Mesendoderm (in vitro differentiated cells): ENCODE results near the gene ACMSD.

Source experiments
- DNase-seq: peaks from one replicate; pipeline ENCODE4 v3.0.0; 2013
- H2AK5ac ChIP-seq: 2 replicates; pipeline ENCODE4 v1.6.1; 2013; ENCODE audit warnings: low read length, inconsistent platforms
- H2BK120ac ChIP-seq: 2 replicates; pipeline ENCODE4 v1.6.1; 2013; ENCODE audit warnings: low read depth, mild to moderate bottlenecking, low read length, moderate library complexity, mixed read lengths
- H2BK15ac ChIP-seq: replicated peaks from 2 replicates; pipeline ENCODE4 v1.6.1; 2013; ENCODE audit warnings: low read depth, mild to moderate bottlenecking, moderate library complexity
- H2BK5ac ChIP-seq: 2 replicates; pipeline ENCODE4 v1.6.1; 2013; ENCODE audit warnings: low read length, inconsistent platforms
- H3K18ac ChIP-seq: 2 replicates; pipeline ENCODE4 v1.6.1; 2013; ENCODE audit warnings: mild to moderate bottlenecking, low read length, mixed read lengths
- H3K23ac ChIP-seq: one replicate; pipeline ENCODE4 v1.6.1; 2013; ENCODE audit warnings: low read length
- H3K27ac ChIP-seq: 2 replicates; pipeline ENCODE4 v1.5.1; 2013; ENCODE audit warnings: low read depth, mild to moderate bottlenecking, inconsistent platforms, low read length, moderate library complexity
- H3K27me3 ChIP-seq: 2 replicates; pipeline ENCODE4 v1.6.1; 2013; ENCODE audit warnings: low read length, control low read depth, mild to moderate bottlenecking, inconsistent platforms; ENCODE audit not compliant: insufficient read depth, poor library complexity
- H3K36me3 ChIP-seq: 2 replicates; pipeline ENCODE4 v1.6.1; 2013; ENCODE audit warnings: low read length, inconsistent platforms; ENCODE audit not compliant: control insufficient read depth, insufficient read depth
- H3K4ac ChIP-seq: one replicate; pipeline ENCODE4 v1.6.1; 2013; ENCODE audit warnings: low read depth, mild to moderate bottlenecking, low read length, moderate library complexity
- H3K4me1 ChIP-seq: 2 replicates; pipeline ENCODE4 v1.6.1; 2013; ENCODE audit warnings: low read depth, low read length, inconsistent platforms; ENCODE audit not compliant: control insufficient read depth
- H3K4me2 ChIP-seq: 2 replicates; pipeline ENCODE4 v1.6.1; 2013; ENCODE audit warnings: low read length
- H3K4me3 ChIP-seq: 2 replicates; pipeline ENCODE4 v1.5.1; 2013; ENCODE audit warnings: mild to moderate bottlenecking, low read length
- H3K56ac ChIP-seq: one replicate; pipeline ENCODE4 v1.6.1; 2013; ENCODE audit warnings: low read length
- H3K79me1 ChIP-seq: 2 replicates; pipeline ENCODE4 v1.6.1; 2013; ENCODE audit warnings: low read length, inconsistent platforms
- H3K79me2 ChIP-seq: 2 replicates; pipeline ENCODE4 v1.6.1; 2013; ENCODE audit warnings: mild to moderate bottlenecking, low read length; ENCODE audit not compliant: control insufficient read depth, insufficient read depth
- H3K9ac ChIP-seq: 2 replicates; pipeline ENCODE4 v1.6.1; 2013; ENCODE audit warnings: low read length, inconsistent platforms
- H4K5ac ChIP-seq: one replicate; pipeline ENCODE4 v1.6.1; 2013; ENCODE audit warnings: low read length
- H4K8ac ChIP-seq: one replicate; pipeline ENCODE4 v1.6.1; 2013; ENCODE audit warnings: low read depth, mild to moderate bottlenecking, control low read depth, low read length, moderate library complexity
- WGBS: extraction: QIAGEN DNeasy Blood & Tissue Kit; methylation state at CpG from one replicate; pipeline ENCODE4 v1.1.7; 2013; ENCODE audit warnings: low lambda C conversion rate, missing lambda C conversion rate; ENCODE audit not compliant: insufficient coverage; ENCODE audit errors: extremely low coverage; 5-methylcytosine and 5-hydroxymethylcytosine counted together

Gene ACMSD

DNA sequence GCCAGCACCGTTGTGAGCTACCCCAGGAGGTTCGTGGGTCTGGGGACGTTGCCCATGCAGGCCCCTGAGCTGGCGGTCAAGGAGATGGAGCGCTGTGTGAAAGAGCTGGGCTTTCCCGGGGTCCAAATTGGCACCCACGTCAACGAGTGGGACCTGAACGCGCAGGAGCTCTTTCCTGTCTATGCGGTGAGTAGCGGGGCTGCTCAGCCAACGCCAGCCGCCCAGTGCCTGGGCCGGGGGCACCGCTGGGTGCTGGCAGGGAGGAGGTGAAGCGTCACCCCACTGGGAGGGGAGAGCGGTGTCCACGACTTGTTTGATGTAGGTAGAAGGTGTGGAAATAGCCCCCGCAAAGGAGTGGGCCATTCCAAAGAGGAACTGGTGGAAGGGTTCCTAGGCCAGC lies 25.0 kb downstream of the ACMSD start:
- Histone ChIP-seq H3K23ac (no peak overlapping the region), H3K56ac (no peak overlapping the region), H4K5ac (no peak overlapping the region), H3K4me1 (no peaks in the 10 kb centered on the region), H2BK15ac (no peak overlapping the region), H4K8ac (no peak overlapping the region), H3K4me2 (no peak overlapping the region), H3K79me1 (no peaks in the 10 kb centered on the region), H3K36me3 (no peaks in the 10 kb centered on the region), H3K27me3 (no peaks in the 10 kb centered on the region), H2BK120ac (no peak overlapping the region), H3K27ac (no peak overlapping the region), H2BK5ac (no peak overlapping the region), H3K4ac (no peak overlapping the region), H2AK5ac (no peak overlapping the region), H3K18ac (no peak overlapping the region), H3K79me2 (no peaks in the 10 kb centered on the region), H3K9ac (no peak overlapping the region), H3K4me3 (no peak overlapping the region)
- no CpG with 5 or more reads among the region's 20 CpGs for WGBS
- no peak for DNase-seq

- Histone ChIP-seq H3K56ac (no peak overlapping the region), H3K9ac (no peak overlapping the region), H3K27me3 (no peaks in the 10 kb centered on the region), H3K79me2 (no peaks in the 10 kb centered on the region), H4K5ac (no peak overlapping the region), H3K4ac (no peak overlapping the region), H3K27ac (no peak overlapping the region), H3K4me3 (no peak overlapping the region), H3K36me3 (no peaks in the 10 kb centered on the region), H2AK5ac (no peak overlapping the region), H2BK120ac (no peak overlapping the region), H3K18ac (no peak overlapping the region), H2BK5ac (no peak overlapping the region), H3K4me2 (no peak overlapping the region), H3K23ac (no peak overlapping the region), H2BK15ac (no peak overlapping the region), H4K8ac (no peak overlapping the region), H3K79me1 (no peaks in the 10 kb centered on the region), H3K4me1 (no peaks in the 10 kb centered on the region)
- no peak for DNase-seq
- no CpG with 5 or more reads among the region's 5 CpGs for WGBS
Observed at GRCh38 chr2:134865067-134865787, 26.8 kb downstream of the ACMSD start.

DNA sequence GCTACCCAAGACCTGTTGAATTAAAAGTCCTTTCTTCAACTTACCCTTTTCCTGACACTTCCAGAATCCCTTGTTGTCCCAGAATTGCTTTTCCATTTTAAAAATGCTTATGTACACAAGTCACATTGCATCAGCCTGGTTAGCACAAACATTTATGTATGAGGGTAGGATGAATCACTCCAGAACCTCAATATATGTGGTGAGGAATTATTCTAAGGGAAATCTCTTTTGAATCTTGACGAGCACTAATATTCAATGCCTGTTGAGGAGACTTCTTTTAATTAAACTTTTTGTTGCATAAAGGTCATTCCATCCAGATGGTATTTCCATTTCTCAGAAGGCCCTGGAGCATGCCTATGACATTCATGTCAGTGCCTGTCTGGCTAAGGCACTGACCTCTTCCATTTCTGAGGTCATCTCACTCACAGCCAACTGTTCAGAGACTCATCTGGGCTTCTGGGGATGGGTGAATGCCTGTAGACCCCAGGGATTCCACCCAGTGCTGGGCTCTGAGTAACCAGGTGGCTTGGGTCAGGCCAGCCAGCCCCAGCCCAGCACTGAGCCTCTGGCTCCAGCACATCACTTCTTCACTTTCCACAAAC lies 28.2 kb downstream of the ACMSD start:
- Histone ChIP-seq H4K5ac (no peak overlapping the region), H3K9ac (no peak overlapping the region), H4K8ac (no peak overlapping the region), H3K4me1 (no peaks in the 10 kb centered on the region), H3K27me3 (no peaks in the 10 kb centered on the region), H2BK120ac (no peak overlapping the region), H3K23ac (no peak overlapping the region), H3K4me2 (no peak overlapping the region), H3K4me3 (no peak overlapping the region), H2BK5ac (no peak overlapping the region), H3K4ac (no peak overlapping the region), H3K79me2 (no peaks in the 10 kb centered on the region), H3K27ac (no peak overlapping the region), H3K56ac (no peak overlapping the region), H2AK5ac (no peak overlapping the region), H3K36me3 (no peaks in the 10 kb centered on the region), H3K79me1 (no peaks in the 10 kb centered on the region), H3K18ac (no peak overlapping the region), H2BK15ac (no peak overlapping the region)
- DNase-seq = no peak
- WGBS = no CpG with 5 or more reads among the region's 1 CpG

GRCh38 chr2:134869946-134870736 lies 31.7 kb downstream of the ACMSD start:
- Histone ChIP-seq H4K8ac (no peak overlapping the region), H3K79me2 (no peaks in the 10 kb centered on the region), H2AK5ac (no peak overlapping the region), H3K36me3 (no peaks in the 10 kb centered on the region), H4K5ac (no peak overlapping the region), H3K4me3 (no peak overlapping the region), H3K18ac (no peak overlapping the region), H3K23ac (no peak overlapping the region), H3K79me1 (no peaks in the 10 kb centered on the region), H2BK5ac (no peak overlapping the region), H2BK15ac (no peak overlapping the region), H3K4ac (no peak overlapping the region), H3K9ac (no peak overlapping the region), H2BK120ac (no peak overlapping the region), H3K4me1 (no peaks in the 10 kb centered on the region), H3K4me2 (no peak overlapping the region), H3K27me3 (no peaks in the 10 kb centered on the region), H3K56ac (no peak overlapping the region), H3K27ac (no peak overlapping the region)
- no peak for DNase-seq
- WGBS = no CpG with 5 or more reads among the region's 8 CpGs

DNA sequence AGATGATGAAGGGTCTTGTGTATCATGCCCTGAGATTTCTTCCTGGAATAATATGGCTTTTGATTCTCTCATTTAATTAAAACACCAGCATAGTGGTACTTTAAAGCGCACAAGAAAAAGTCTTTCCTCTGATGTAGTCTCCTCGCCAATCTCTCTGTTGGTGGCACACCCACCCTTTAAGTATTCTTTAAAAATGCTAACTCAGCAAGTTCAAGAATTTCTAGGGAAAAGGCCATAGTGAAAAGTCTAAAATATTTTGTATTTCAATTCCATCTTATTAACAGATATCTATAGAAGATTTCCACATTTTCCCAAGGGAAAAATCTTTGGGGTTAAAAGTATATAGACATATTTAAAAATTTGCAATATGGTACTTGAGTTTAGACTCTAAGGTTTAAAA lies 34.7 kb downstream of the ACMSD start:
- Histone ChIP-seq H4K5ac (no peak overlapping the region), H3K9ac (no peak overlapping the region), H3K4me2 (no peak overlapping the region), H3K36me3 (no peaks in the 10 kb centered on the region), H2BK5ac (no peak overlapping the region), H4K8ac (no peak overlapping the region), H3K23ac (no peak overlapping the region), H2BK15ac (no peak overlapping the region), H3K4me3 (no peak overlapping the region), H3K4ac (no peak overlapping the region), H3K79me1 (no peaks in the 10 kb centered on the region), H3K79me2 (no peaks in the 10 kb centered on the region), H2AK5ac (no peak overlapping the region), H3K4me1 (no peaks in the 10 kb centered on the region), H3K18ac (no peak overlapping the region), H3K27me3 (no peaks in the 10 kb centered on the region), H2BK120ac (no peak overlapping the region), H3K56ac (no peak overlapping the region), H3K27ac (no peak overlapping the region)
- no CpG with 5 or more reads among the region's 2 CpGs for WGBS
- no peak for DNase-seq
